ENCODE measurements around the gene SLC24A4. TPM values are rescaled to one million over a fixed set of nuclear protein-coding genes. Genes with fewer than 3 reads are reported as not detected.

Gene SLC24A4
- total and polyA plus RNA-seq, 3 donors from 2014 or later, result 3.6 to 10.6 (median 8.5) TPM

DNA sequence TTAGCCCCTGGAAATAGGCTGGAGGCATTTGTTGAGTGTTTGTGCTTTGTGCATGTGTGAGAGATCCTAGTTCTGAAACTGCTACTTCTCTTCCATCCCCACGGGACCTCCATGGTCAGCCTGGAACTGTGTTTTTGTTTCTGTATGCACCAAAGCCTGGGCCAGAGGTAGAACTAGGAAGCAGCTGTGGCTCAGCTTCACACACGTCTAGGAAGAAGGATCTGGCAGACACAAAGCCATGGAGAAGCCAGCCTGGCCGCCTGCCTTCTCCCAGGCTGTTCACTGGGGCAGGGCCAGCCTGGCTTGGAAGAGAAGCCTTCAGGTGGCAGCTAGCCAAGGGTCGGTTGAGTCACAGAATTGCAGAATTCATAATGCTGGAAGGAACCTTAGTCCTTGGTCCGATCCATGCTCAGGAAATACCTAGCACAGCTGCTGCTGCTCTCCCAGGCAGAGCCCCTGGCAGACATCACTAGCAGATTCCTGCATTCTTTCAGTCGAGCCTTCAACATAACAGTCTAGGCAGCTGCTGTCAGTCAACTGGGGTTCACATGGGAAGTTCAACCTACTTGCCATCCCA, 217.6 kb downstream of the SLC24A4 start:
- intact Hi-C loops (cut with DNase I; ENCODE audit: low total_unique reads), result no loop called here
- H3K36me3 ChIP-seq (ENCODE audit: low read depth, missing control alignments), result no peaks in the 10 kb centered on the region
- peak overlapping the region; percentile 77 to 82 for H3K27ac ChIP-seq
- TF ChIP-seq CTCF (IDR thresholded peaks at IDR 0.05), result no peak
- no peak for TF ChIP-seq POLR2A (IDR thresholded peaks at IDR 0.05)
- H3K4me1 ChIP-seq, result peaks cover 34% of the 10 kb centered on the region
- no peak overlapping the region for H3K4me3 ChIP-seq
- peak; percentile 92 for DNase-seq
- no peaks in the 10 kb centered on the region for H3K27me3 ChIP-seq
- WGBS, 2 donors, result 22 to 23% methylated on average over 5 to 6 of the region's 6 CpGs
- no peaks in the 10 kb centered on the region for H3K9me3 ChIP-seq

- 75 to 80% methylated on average over 8 of the region's 8 CpGs for WGBS, 2 donors
- Histone ChIP-seq H3K4me1 (peaks cover 28% of the 10 kb centered on the region), H3K4me3 (no peak overlapping the region), H3K9me3 (no peaks in the 10 kb centered on the region), H3K36me3 (ENCODE audit: low read depth, missing control alignments) (no peaks in the 10 kb centered on the region), H3K27ac (no peak overlapping the region), H3K27me3 (no peaks in the 10 kb centered on the region)
- intact Hi-C loops (cut with DNase I; ENCODE audit: low total_unique reads), result no loop called here
- no peak for TF ChIP-seq POLR2A (IDR thresholded peaks at IDR 0.05)
- no peak for TF ChIP-seq CTCF (IDR thresholded peaks at IDR 0.05)
- no peak for DNase-seq
Measured at GRCh38 chr14:92542766-92543554, 220.0 kb downstream of the SLC24A4 start.

DNA sequence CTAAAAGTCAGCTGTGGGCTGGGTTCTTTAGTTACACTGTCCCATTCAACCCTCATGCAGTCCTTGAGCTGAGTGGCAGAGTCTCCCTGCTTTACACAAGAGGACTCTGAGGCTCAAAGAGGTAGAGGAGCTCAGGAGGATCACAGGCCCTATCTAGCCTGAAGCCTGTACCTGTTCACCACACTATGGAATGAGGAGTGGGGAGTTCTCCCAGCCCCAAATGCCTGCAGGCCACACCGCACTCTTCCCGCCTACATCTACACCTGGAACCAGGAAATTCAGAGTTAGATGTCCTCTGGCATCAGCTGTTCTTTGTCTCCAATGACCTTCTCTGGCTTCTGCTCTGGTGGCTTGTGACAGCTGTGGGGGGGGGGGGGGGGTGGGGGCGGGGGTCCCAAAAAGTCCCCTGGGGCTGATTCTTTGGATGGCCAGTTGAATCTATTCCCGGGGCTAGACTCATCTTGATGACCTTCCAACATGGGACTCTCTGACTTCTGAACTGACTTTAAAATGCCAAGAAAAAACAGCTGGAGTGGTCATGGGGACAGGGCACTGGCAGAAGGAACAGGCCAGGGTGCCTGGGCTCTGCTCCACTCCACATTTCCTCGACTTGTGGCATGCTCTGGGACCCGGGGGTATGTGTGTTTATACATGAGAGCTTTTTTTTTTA, 221.2 kb downstream of the SLC24A4 start:
- Histone ChIP-seq H3K4me1 (peaks cover 33% of the 10 kb centered on the region), H3K36me3 (ENCODE audit: low read depth, missing control alignments) (no peaks in the 10 kb centered on the region), H3K27ac (no peak overlapping the region), H3K27me3 (no peaks in the 10 kb centered on the region), H3K4me3 (no peak overlapping the region), H3K9me3 (no peaks in the 10 kb centered on the region)
- 62 to 65% methylated on average over 6 of the region's 6 CpGs for WGBS, 2 donors
- no peak for TF ChIP-seq CTCF (IDR thresholded peaks at IDR 0.05)
- no peak for TF ChIP-seq POLR2A (IDR thresholded peaks at IDR 0.05)
- intact Hi-C loops (cut with DNase I; ENCODE audit: low total_unique reads), result no loop called here
- DNase-seq, result no peak

GRCh38 chr14:92546347-92547053, 223.5 kb downstream of the SLC24A4 start:
- intact Hi-C loops (cut with DNase I; ENCODE audit: low total_unique reads), result no loop called here
- WGBS, 2 donors, result 91 to 96% methylated on average over 7 of the region's 7 CpGs
- TF ChIP-seq CTCF (IDR thresholded peaks at IDR 0.05) (no peak), POLR2A (IDR thresholded peaks at IDR 0.05) (no peak)
- Histone ChIP-seq H3K4me1 (peaks cover 27% of the 10 kb centered on the region), H3K36me3 (ENCODE audit: low read depth, missing control alignments) (no peaks in the 10 kb centered on the region), H3K27ac (no peak overlapping the region), H3K27me3 (no peaks in the 10 kb centered on the region), H3K9me3 (no peaks in the 10 kb centered on the region), H3K4me3 (no peak overlapping the region)
- no peak for DNase-seq

Measured in testis (tissue), 3 donors.